ENCODE measurements around the gene CDH4. TPM values are rescaled to one million over a fixed set of nuclear protein-coding genes. Genes with fewer than 3 reads are reported as not detected.

The CDH4 gene
- total and polyA plus RNA-seq, 2 of the 13 experiments (the other 11 are each of a cell fraction or from before 2014, with no cell fraction given) = not detected

DNA sequence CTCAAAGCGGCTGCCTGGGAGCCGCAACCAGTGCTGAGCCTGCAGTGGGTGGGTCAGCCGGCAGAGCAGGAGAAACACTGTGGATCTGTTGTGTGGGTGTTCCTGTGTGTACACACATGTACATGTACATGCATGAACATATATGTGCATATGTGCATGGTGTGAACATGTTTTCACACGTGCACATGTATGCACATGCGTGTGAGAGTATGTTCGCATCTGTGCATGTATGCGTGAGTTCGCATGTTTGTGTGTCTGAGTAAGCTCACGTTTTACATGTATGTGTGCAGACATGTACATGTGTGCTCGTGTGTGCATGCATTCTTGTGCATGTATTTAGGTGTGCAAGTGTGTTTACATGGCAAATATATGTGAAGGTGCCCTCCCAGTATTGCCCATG lies 302.6 kb downstream of the CDH4 start:
- intact Hi-C loops (cut with micrococcal nuclease; ENCODE audit: unreplicated experiment) (no loop called here), in situ Hi-C loops (cut with HindIII; ENCODE audit: extremely low pct_ligation_motif_present, low pct_unique_long_range_greater_than_20kb) (no loop called here)
- TF ChIP-seq TBX3 (IDR thresholded peaks at IDR 0.05; ENCODE audit: borderline replicate concordance) = 0 out of 2 replicates have a peak, but pooled peaks have one; percentile 17
- TF ChIP-seq, protein P1, sequence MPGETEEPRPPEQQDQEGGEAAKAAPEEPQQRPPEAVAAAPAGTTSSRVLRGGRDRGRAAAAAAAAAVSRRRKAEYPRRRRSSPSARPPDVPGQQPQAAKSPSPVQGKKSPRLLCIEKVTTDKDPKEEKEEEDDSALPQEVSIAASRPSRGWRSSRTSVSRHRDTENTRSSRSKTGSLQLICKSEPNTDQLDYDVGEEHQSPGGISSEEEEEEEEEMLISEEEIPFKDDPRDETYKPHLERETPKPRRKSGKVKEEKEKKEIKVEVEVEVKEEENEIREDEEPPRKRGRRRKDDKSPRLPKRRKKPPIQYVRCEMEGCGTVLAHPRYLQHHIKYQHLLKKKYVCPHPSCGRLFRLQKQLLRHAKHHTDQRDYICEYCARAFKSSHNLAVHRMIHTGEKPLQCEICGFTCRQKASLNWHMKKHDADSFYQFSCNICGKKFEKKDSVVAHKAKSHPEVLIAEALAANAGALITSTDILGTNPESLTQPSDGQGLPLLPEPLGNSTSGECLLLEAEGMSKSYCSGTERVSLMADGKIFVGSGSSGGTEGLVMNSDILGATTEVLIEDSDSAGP (CRISPR knock-in tag; IDR thresholded peaks at IDR 0.05; ENCODE audit: borderline replicate concordance) = no peak
- TF ChIP-seq, protein P2, sequence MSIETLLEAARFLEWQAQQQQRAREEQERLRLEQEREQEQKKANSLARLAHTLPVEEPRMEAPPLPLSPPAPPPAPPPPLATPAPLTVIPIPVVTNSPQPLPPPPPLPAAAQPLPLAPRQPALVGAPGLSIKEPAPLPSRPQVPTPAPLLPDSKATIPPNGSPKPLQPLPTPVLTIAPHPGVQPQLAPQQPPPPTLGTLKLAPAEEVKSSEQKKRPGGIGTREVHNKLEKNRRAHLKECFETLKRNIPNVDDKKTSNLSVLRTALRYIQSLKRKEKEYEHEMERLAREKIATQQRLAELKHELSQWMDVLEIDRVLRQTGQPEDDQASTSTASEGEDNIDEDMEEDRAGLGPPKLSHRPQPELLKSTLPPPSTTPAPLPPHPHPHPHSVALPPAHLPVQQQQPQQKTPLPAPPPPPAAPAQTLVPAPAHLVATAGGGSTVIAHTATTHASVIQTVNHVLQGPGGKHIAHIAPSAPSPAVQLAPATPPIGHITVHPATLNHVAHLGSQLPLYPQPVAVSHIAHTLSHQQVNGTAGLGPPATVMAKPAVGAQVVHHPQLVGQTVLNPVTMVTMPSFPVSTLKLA (IDR thresholded peaks at IDR 0.05) = peak; percentile 83
- no TSS peak for BruUV-seq (replicated peaks)
- no peak for FAIRE-seq
- Histone ChIP-seq H3K27me3 (ENCODE audit: control insufficient read depth in 1 of 2, insufficient read depth in 2 of 2, low read length in 2 of 2) (peaks cover 3 to 19% of the 10 kb centered on the region in 2 experiments; a peak in 2 of 5 replicates), H3K9me3 (ENCODE audit: low read length) (peaks cover 17% of the 10 kb centered on the region), H3K9ac (ENCODE audit: insufficient read depth, low read depth, low read length) (no peak overlapping the region), H3K4me2 (ENCODE audit: low read depth, low read length) (no peak overlapping the region), H2AFZ (ENCODE audit: low read length) (no peak overlapping the region), H3K36me3 (replicated peaks in 1 of 2; ENCODE audit: control insufficient read depth in 1 of 2, insufficient read depth in 2 of 2, low read length in 2 of 2) (no peaks in the 10 kb centered on the region), H3K4me1 (ENCODE audit: insufficient read depth, low read length) (no peaks in the 10 kb centered on the region), H3K27ac (ENCODE audit: extremely low read length, insufficient read depth, low read length) (no peak overlapping the region), H3K4me3 (replicated peaks in 1 of 3; ENCODE audit: insufficient read depth in 1 of 3, low read depth in 2 of 3, low read length in 3 of 3) (no peak overlapping the region), H3K79me2 (ENCODE audit: insufficient read depth, low read length) (no peaks in the 10 kb centered on the region), H4K20me1 (ENCODE audit: insufficient read depth, low read length) (no peaks in the 10 kb centered on the region)
- CTCF ChIA-PET (ENCODE audit: low intra/inter-chr PET ratio, low total read pairs) = no interaction called here
- DNase-seq (ENCODE audit: low spot score) = no peak
- WGBS (ENCODE audit: low lambda C conversion rate) = 61% methylated on average over 10 of the region's 10 CpGs
- POLR2A ChIA-PET = no interaction called here
- no peak for ATAC-seq

DNA sequence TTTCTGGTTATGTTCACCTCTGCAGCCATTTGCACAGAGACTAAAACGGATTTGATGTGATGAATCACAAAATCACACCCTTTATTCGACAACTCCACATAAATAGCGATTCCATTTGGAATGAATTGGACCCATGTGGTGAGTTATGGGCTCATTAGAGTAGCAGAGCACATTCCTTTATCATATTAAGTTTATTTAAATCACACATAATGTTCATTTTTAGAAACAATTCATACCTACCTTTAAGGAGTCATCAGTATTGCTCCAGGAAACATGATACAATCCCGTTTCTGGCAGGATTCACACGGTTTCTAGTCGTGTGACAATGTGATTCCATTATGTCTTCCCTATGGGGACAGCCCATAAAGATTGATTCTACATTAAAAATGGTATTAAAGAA lies 303.5 kb downstream of the CDH4 start:
- Histone ChIP-seq H4K20me1 (ENCODE audit: insufficient read depth, low read length) (no peaks in the 10 kb centered on the region), H3K27ac (ENCODE audit: extremely low read length, insufficient read depth, low read length) (no peak overlapping the region), H3K79me2 (ENCODE audit: insufficient read depth, low read length) (no peaks in the 10 kb centered on the region), H3K9me3 (ENCODE audit: low read length) (peaks cover 17% of the 10 kb centered on the region), H3K9ac (ENCODE audit: insufficient read depth, low read depth, low read length) (no peak overlapping the region), H3K4me3 (replicated peaks in 1 of 3; ENCODE audit: insufficient read depth in 1 of 3, low read depth in 2 of 3, low read length in 3 of 3) (no peak overlapping the region), H2AFZ (ENCODE audit: low read length) (no peak overlapping the region), H3K36me3 (replicated peaks in 1 of 2; ENCODE audit: control insufficient read depth in 1 of 2, insufficient read depth in 2 of 2, low read length in 2 of 2) (no peaks in the 10 kb centered on the region), H3K4me1 (ENCODE audit: insufficient read depth, low read length) (no peaks in the 10 kb centered on the region), H3K4me2 (ENCODE audit: low read depth, low read length) (no peak overlapping the region), H3K27me3 (ENCODE audit: control insufficient read depth in 1 of 2, insufficient read depth in 2 of 2, low read length in 2 of 2) (peaks cover 7 to 25% of the 10 kb centered on the region in 2 experiments; a peak in 3 of 5 replicates)
- DNase-seq (ENCODE audit: low spot score) (no peak), FAIRE-seq (no peak), ATAC-seq (no peak)
- ChIA-PET POLR2A (no interaction called here), CTCF (ENCODE audit: low intra/inter-chr PET ratio, low total read pairs) (no interaction called here)
- intact Hi-C loops (cut with micrococcal nuclease; ENCODE audit: unreplicated experiment) = no loop called here
- no TSS peak for BruUV-seq (replicated peaks)
- in situ Hi-C loops (cut with HindIII; ENCODE audit: extremely low pct_ligation_motif_present, low pct_unique_long_range_greater_than_20kb) = no loop called here
- WGBS (ENCODE audit: low lambda C conversion rate) = 3% methylated on average over 6 of the region's 6 CpGs
- TF ChIP-seq ZEB1 (IDR thresholded peaks at IDR 0.05; ENCODE audit: insufficient replicate concordance, low read depth) (no peak), CBX5 (CRISPR knock-in tag; IDR thresholded peaks at IDR 0.05; ENCODE audit: borderline replicate concordance) (no peak), GLI4 (CRISPR knock-in tag; IDR thresholded peaks at IDR 0.05; ENCODE audit: borderline replicate concordance) (no peak), ZSCAN9 (CRISPR knock-in tag; IDR thresholded peaks at IDR 0.05; ENCODE audit: borderline replicate concordance) (no peak), ZBTB1 (CRISPR knock-in tag; IDR thresholded peaks at IDR 0.05; ENCODE audit: borderline replicate concordance) (no peak), NRL (CRISPR knock-in tag; IDR thresholded peaks at IDR 0.05; ENCODE audit: borderline replicate concordance) (no peak), ZNF354B (CRISPR knock-in tag; IDR thresholded peaks at IDR 0.05) (no peak), ZNF564 (CRISPR knock-in tag; IDR thresholded peaks at IDR 0.05) (no peak), CHD4 (IDR thresholded peaks at IDR 0.05; ENCODE audit: borderline replicate concordance, low read length) (no peak)
- TF ChIP-seq, protein P3, sequence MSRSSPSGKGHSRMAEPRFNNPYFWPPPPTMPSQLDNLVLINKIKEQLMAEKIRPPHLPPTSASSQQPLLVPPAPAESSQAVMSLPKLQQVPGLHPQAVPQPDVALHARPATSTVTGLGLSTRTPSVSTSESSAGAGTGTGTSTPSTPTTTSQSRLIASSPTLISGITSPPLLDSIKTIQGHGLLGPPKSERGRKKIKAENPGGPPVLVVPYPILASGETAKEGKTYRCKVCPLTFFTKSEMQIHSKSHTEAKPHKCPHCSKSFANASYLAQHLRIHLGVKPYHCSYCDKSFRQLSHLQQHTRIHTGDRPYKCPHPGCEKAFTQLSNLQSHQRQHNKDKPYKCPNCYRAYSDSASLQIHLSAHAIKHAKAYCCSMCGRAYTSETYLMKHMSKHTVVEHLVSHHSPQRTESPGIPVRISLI (CRISPR knock-in tag; IDR thresholded peaks at IDR 0.05; ENCODE audit: borderline replicate concordance) = no peak

Measured in HepG2 (cell line).